ENCODE measurements around the gene LRCH1. TPM values are rescaled to one million over a fixed set of nuclear protein-coding genes. Genes with fewer than 3 reads are reported as not detected.
"Not testable (repeated sequence)": the region's sequence is repeated elsewhere in the genome, so short reads cannot be mapped to it uniquely, and the experiment has no call there.

The LRCH1 gene
- polyA plus RNA-seq, 3 donors, result 2.1 to 10.8 (median 6.5) TPM

- WGBS, 3 donors, result 85 to 87% (median 85%) methylated on average over 2 of the region's 2 CpGs
- H3K27ac ChIP-seq (ENCODE audit: low read depth, low read length), result no peak overlapping the region
Observed at GRCh38 chr13:46743191-46743590, 190.2 kb downstream of the LRCH1 start.

- 96 to 98% (median 97%) methylated on average over 4 of the region's 4 CpGs for WGBS, 3 donors
- no peak overlapping the region for H3K27ac ChIP-seq (ENCODE audit: low read depth, low read length)
Observed at GRCh38 chr13:46745062-46745461, 192.1 kb downstream of the LRCH1 start.

GRCh38 chr13:46745706-46746105, 192.7 kb downstream of the LRCH1 start:
- WGBS, 3 donors, result 61 to 86% (median 67%) methylated on average over 4 of the region's 4 CpGs
- no peak overlapping the region for H3K27ac ChIP-seq (ENCODE audit: low read depth, low read length)

GRCh38 chr13:46747031-46747820, 194.3 kb downstream of the LRCH1 start:
- no peak overlapping the region for H3K27ac ChIP-seq (ENCODE audit: low read depth, low read length)
- 96 to 99% (median 97%) methylated on average over 8 of the region's 8 CpGs for WGBS, 3 donors

- no peak overlapping the region for H3K27ac ChIP-seq (ENCODE audit: low read depth, low read length)
- 56 to 80% (median 66%) methylated on average over 4 of the region's 4 CpGs for WGBS, 3 donors
Observed at GRCh38 chr13:46748300-46748699, 195.3 kb downstream of the LRCH1 start.

GRCh38 chr13:46749951-46750350, 197.0 kb downstream of the LRCH1 start:
- no peak overlapping the region for H3K27ac ChIP-seq (ENCODE audit: low read depth, low read length)
- 58 to 60% (median 59%) methylated on average over 2 of the region's 2 CpGs for WGBS, 3 donors

GRCh38 chr13:46751811-46752635, 199.1 kb downstream of the LRCH1 start:
- H3K27ac ChIP-seq (ENCODE audit: low read depth, low read length), result no peak overlapping the region
- WGBS, 3 donors, result 37 to 75% (median 38%) methylated on average over 7 of the region's 7 CpGs

GRCh38 chr13:46753137-46753536, 200.2 kb downstream of the LRCH1 start:
- 67 to 85% (median 81%) methylated on average over 5 of the region's 5 CpGs for WGBS, 3 donors
- no peak overlapping the region for H3K27ac ChIP-seq (ENCODE audit: low read depth, low read length)

GRCh38 chr13:46753917-46754316, 200.9 kb downstream of the LRCH1 start:
- H3K27ac ChIP-seq (ENCODE audit: low read depth, low read length), result no peak overlapping the region
- 84 to 88% (median 85%) methylated on average over 6 of the region's 6 CpGs for WGBS, 3 donors

GRCh38 chr13:46754812-46755211, 201.8 kb downstream of the LRCH1 start:
- no peak overlapping the region for H3K27ac ChIP-seq (ENCODE audit: low read depth, low read length)

- WGBS, 3 donors, result 67 to 95% (median 89%) methylated on average over 1 to 4 of the region's 5 CpGs
- not testable (repeated sequence) for H3K27ac ChIP-seq (ENCODE audit: low read depth, low read length)
Observed at GRCh38 chr13:46755508-46755907, 202.5 kb downstream of the LRCH1 start.

GRCh38 chr13:46756977-46757376, 204.0 kb downstream of the LRCH1 start:
- H3K27ac ChIP-seq (ENCODE audit: low read depth, low read length), result no peak overlapping the region
- 15 to 46% (median 24%) methylated on average over 4 of the region's 4 CpGs for WGBS, 3 donors

GRCh38 chr13:46757640-46758039, 204.7 kb downstream of the LRCH1 start:
- H3K27ac ChIP-seq (ENCODE audit: low read depth, low read length), result no peak overlapping the region
- WGBS, 3 donors, result 61 to 65% (median 65%) methylated on average over 3 of the region's 3 CpGs

- WGBS, 3 donors, result 11 to 23% (median 13%) methylated on average over 2 of the region's 2 CpGs
- no peak overlapping the region for H3K27ac ChIP-seq (ENCODE audit: low read depth, low read length)
Observed at GRCh38 chr13:46759846-46760245, 206.9 kb downstream of the LRCH1 start.

GRCh38 chr13:46761174-46761573, 208.2 kb downstream of the LRCH1 start:
- H3K27ac ChIP-seq (ENCODE audit: low read depth, low read length), result no peak overlapping the region
- 87 to 96% (median 95%) methylated on average over 4 of the region's 4 CpGs for WGBS, 3 donors

GRCh38 chr13:46761866-46762265, 208.9 kb downstream of the LRCH1 start:
- no peak overlapping the region for H3K27ac ChIP-seq (ENCODE audit: low read depth, low read length)
- 71 to 86% (median 83%) methylated on average over 5 of the region's 5 CpGs for WGBS, 3 donors

- H3K27ac ChIP-seq (ENCODE audit: low read depth, low read length), result not testable (repeated sequence)
- 90 to 98% (median 97%) methylated on average over 3 to 4 of the region's 4 CpGs for WGBS, 3 donors
Observed at GRCh38 chr13:46769925-46770324, 217.0 kb downstream of the LRCH1 start.

- no peak overlapping the region for H3K27ac ChIP-seq (ENCODE audit: low read depth, low read length)
Observed at GRCh38 chr13:46771693-46772092, 218.7 kb downstream of the LRCH1 start.

GRCh38 chr13:46773541-46773940, 220.6 kb downstream of the LRCH1 start:
- H3K27ac ChIP-seq (ENCODE audit: low read depth, low read length), result no peak overlapping the region
- 67 to 76% (median 75%) methylated on average over 2 of the region's 2 CpGs for WGBS, 3 donors

All from adipose tissue (tissue), 3 donors.